HG03103 (cell line): ENCODE measurements around the gene PASK.

Source experiments
- ATAC-seq: cut with Tn5 transposase; IDR thresholded peaks from one replicate; pipeline ENCODE4 v1.9.1; 2021; ENCODE audit warnings: low read depth; ENCODE audit not compliant: unreplicated experiment

PASK gene

GRCh38 chr2:241130316-241130715 is 19.0 kb downstream of the PASK start:
- ATAC-seq, result no peak

- ATAC-seq, result no peak
Measured at GRCh38 chr2:241129086-241129871, 20.0 kb downstream of the PASK start.

GRCh38 chr2:241128266-241128665 is 21.0 kb downstream of the PASK start:
- ATAC-seq, result no peak

DNA sequence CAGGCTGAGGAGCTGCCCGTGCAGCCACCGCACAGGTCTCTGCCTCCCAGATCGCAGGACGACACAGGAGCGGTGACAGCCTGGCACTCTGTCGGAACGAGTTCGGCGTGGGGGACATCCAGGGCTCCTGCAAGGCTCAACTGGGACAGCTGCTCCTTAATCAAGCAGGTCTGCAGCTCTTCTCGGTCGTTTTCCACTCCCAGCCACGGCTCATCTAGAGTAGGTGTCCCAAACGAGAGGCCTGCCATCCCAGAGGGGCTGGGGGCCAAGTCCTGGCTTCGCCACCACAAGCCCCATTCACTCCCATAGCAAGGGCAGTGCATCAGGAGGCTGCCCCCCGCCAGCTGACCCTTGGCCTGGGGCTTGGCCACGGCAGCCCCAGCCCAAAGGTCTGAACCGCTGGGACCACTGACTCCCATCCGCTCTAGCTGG is 22.5 kb downstream of the PASK start:
- no peak for ATAC-seq

DNA sequence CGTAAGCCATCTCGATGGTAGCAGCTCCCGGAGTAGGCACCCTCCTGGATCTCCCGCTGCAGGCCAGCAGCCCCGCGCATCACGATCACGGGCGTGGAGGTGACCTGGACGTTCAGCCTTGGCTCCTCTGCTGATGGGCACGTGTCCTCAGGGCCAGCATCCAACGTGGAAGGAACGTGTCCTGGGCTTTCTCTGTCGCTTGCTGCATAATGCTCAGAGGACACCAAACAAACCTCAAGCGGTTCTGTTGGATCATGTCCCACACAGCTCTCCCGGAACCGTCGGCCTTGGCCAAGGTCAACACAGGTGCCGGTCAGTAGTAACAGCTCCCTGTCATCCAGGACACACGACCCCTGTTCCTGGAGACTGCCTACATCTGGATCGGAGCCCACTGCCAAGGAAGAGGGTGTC is 23.1 kb downstream of the PASK start:
- no peak for ATAC-seq

DNA sequence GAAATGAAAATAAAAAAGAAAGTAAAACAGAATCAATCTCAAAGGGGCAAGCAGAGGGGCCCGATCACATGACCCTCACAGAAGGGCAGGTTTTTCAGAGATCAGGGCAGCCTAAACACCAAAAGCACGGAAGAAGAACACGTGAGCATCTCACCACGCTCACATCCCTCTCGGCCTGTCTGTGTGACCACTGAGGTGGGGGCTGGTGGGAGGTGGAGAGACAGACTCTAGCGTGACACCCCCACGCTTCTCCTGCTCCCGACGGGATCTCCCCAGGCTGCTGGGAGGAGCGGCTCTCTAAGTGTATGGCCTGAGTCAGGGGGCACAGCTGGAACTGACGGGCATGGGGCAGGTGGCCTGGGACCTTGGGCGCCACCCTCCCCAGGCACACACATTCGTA is 23.6 kb downstream of the PASK start:
- ATAC-seq, result no peak

GRCh38 chr2:241123816-241124536 is 25.3 kb downstream of the PASK start:
- ATAC-seq, result no peak

- ATAC-seq, result no peak
Measured at GRCh38 chr2:241122376-241123002, 26.8 kb downstream of the PASK start.

- ATAC-seq, result no peak
Measured at GRCh38 chr2:241121008-241121407, 28.3 kb downstream of the PASK start.

GRCh38 chr2:241120440-241120839 is 28.8 kb downstream of the PASK start:
- no peak for ATAC-seq

GRCh38 chr2:241118737-241119505 is 30.4 kb downstream of the PASK start:
- ATAC-seq, result no peak

- no peak for ATAC-seq
Measured at GRCh38 chr2:241116606-241117560, 32.4 kb downstream of the PASK start.

DNA sequence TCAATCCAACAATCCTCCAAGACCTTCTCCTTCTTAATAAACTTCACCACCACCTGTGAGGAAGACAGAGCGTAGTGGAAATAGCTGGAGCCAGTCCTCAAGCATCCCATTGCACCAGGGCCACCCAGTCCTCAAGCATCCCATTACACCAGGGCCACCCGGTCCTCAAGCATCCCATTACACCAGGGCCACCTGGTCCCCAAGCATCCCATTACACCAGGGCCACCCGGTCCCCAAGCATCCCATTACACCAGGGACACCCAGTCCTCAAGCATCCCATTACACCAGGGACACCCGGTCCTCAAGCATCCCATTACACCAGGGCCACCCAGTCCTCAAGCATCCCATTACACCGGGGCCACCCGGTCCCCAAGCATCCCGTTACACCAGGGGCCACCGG is 33.9 kb downstream of the PASK start:
- ATAC-seq, result no peak

DNA sequence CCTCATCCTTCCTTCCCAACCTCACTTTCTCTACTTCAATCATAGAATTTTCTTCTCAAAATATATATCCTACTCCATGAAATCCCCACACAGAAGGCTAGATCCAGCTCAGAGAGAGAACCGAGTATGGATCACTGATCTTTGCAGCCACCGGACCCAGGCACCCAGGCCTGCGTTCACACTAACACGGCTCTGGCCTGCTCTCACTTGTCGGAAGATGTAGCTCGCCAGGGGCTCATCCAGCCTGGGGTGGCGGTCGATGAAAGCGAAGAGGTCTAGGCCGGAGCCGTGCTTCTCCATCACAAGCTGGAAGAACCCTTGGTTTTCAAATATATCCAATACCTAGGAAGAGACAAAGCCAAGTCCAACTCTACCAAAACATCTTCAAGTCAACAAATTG is 34.4 kb downstream of the PASK start:
- ATAC-seq, result no peak

GRCh38 chr2:241112592-241112991 is 36.7 kb downstream of the PASK start:
- no peak for ATAC-seq

DNA sequence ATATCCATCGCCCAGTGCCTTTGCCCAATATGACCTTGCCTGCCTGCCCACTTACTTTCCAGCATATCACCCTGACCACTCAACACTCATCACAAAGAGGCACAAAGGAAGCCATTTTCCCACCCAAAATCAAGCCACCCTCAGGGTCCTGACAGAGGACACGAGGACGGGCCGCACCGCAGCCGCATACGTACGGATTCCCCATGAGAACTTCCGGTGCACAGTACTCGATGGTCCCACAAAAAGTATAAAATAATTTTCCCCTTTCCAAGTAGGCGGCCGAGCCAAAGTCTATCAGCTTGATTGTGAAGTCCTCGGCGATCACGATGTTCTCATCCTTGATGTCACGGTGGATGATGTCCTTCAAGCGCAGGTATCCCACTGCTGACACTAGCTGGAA is 37.2 kb downstream of the PASK start:
- ATAC-seq, result no peak

GRCh38 chr2:241111440-241111805 is 37.8 kb downstream of the PASK start:
- no peak for ATAC-seq

- no peak for ATAC-seq
Measured at GRCh38 chr2:241110607-241111439, 38.4 kb downstream of the PASK start.

DNA sequence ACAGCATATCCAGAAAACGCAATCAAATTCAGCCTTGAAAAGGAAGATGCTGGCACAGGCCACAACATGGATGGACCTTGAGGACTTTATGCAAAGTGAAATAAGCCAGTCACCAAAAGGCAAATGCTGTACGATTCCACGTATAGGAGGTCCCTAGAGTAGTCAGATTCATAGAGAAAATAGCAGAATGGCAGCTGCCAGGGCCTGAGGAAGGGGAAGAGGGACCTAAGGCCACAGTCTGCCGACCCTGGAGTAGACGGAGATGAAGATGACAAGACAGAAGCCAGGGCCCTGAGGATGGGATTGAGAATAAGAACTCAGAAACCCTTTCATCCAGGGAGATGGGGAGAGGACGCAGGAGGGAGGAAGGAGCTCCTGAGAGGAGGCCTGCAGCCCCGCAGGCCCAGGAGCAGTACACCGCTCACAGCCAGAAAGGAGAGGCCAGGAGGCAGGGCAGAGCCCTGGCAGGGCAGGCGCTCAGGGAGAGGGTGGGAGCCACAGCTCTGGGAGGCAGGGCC is 39.1 kb downstream of the PASK start:
- no peak for ATAC-seq
